ENCODE data around the gene DDX5. TPM values are rescaled to one million over a fixed set of nuclear protein-coding genes. Genes with fewer than 3 reads are reported as not detected.
A peak's percentile ranks its signal among the peaks of the same experiment; 100 is the strongest.

DDX5 gene
- total and polyA plus RNA-seq, 2 of the 13 experiments (the other 11 are each of a cell fraction or from before 2014, with no cell fraction given), result 503 to 684 TPM

DNA sequence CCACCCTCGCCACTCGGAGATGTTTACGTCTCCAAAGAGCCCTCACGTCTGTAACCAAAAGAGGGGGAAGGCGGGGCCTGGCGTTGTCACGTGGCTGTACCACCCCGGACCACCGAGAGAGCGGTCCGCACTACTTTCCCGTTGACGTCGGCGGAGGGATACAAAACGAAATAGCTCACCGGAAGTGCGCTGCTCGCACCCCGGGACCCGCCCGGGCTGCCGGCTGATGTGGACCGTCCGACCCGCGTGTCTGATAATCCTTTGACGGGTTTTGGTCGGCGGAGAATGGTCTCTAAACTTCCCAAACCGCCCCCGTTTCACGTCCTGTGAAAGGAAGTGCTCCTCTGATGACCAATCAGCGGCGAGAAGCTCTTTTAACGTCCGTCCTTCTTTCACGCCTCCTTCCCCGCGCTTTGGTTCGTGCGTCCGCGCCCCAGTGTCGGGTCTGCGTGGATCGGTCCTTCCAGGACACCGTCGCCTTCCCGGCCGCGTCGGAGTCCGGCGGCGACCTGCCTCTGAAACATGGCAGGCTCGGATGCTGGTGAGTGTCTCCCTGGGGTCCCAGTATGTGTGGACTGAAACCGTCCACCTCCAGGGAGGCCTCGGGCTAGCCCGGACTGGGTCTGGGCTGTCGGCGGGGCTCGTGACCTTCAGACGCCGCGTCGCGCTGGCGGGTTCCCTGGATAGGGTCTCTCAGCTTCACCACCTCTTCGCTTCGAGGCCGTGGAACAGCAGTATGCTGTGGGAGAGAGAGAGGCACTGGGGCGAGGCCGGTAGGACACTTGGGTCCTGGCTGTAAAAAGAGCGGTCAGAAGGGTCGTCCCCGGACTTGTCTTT is 705 bp upstream of the DDX5 start, which contains the start of gene CEP95 (continued):
- TF ChIP-seq, protein P1, sequence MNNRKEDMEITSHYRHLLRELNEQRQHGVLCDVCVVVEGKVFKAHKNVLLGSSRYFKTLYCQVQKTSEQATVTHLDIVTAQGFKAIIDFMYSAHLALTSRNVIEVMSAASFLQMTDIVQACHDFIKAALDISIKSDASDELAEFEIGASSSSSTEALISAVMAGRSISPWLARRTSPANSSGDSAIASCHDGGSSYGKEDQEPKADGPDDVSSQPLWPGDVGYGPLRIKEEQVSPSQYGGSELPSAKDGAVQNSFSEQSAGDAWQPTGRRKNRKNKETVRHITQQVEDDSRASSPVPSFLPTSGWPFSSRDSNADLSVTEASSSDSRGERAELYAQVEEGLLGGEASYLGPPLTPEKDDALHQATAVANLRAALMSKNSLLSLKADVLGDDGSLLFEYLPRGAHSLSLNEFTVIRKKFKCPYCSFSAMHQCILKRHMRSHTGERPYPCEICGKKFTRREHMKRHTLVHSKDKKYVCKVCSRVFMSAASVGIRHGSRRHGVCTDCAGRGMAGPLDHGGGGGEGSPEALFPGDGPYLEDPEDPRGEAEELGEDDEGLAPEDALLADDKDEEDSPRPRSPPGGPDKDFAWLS (CRISPR knock-in tag; IDR thresholded peaks at IDR 0.05; ENCODE audit: borderline replicate concordance), result no peak; the same call in 1 of the 2 replicates
- no peak for TF ChIP-seq ZNF550 (CRISPR knock-in tag; IDR thresholded peaks at IDR 0.05; ENCODE audit: borderline replicate concordance)
- peak; percentile 94; the same call in 1 of the 2 replicates for TF ChIP-seq MTF2 (CRISPR knock-in tag; IDR thresholded peaks at IDR 0.05; ENCODE audit: borderline replicate concordance)
- peak; percentile 78; the same call in 1 of the 2 replicates for TF ChIP-seq ISX (CRISPR knock-in tag; conservative IDR thresholded peaks at IDR 0.05)
- TF ChIP-seq NR2F2 (IDR thresholded peaks at IDR 0.05; ENCODE audit: borderline replicate concordance, low read depth), result peak; percentile 63; the same call in 1 of the 2 replicates
- TF ChIP-seq SYNCRIP (IDR thresholded peaks at IDR 0.05; ENCODE audit: insufficient read depth, low read depth, low read length), result no peak
- peak; percentile 52 for TF ChIP-seq EEA1 (CRISPR knock-in tag; IDR thresholded peaks at IDR 0.05; ENCODE audit: borderline replicate concordance)
- TF ChIP-seq IKZF4 (CRISPR knock-in tag; IDR thresholded peaks at IDR 0.05; ENCODE audit: borderline replicate concordance, low read depth, not compliant biosample characterization), result peak; percentile 79
- no peak for TF ChIP-seq JARID2 (CRISPR knock-in tag; IDR thresholded peaks at IDR 0.05; ENCODE audit: insufficient replicate concordance)
- TF ChIP-seq LRRFIP1 (CRISPR knock-in tag; conservative IDR thresholded peaks at IDR 0.05), result no peak
- TF ChIP-seq, protein P2, sequence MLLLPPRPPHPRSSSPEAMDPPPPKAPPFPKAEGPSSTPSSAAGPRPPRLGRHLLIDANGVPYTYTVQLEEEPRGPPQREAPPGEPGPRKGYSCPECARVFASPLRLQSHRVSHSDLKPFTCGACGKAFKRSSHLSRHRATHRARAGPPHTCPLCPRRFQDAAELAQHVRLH (CRISPR knock-in tag; IDR thresholded peaks at IDR 0.05; ENCODE audit: borderline replicate concordance, low read depth), result peak; percentile 96
- TF ChIP-seq RORA (CRISPR knock-in tag; IDR thresholded peaks at IDR 0.05), result no peak
- no peak for TF ChIP-seq DPF2 (CRISPR knock-in tag; IDR thresholded peaks at IDR 0.05; ENCODE audit: borderline replicate concordance, low read depth)
- 0 out of 2 replicates have a peak, but pooled peaks have one; percentile 30 for TF ChIP-seq ZNF101 (CRISPR knock-in tag; IDR thresholded peaks at IDR 0.05; ENCODE audit: borderline replicate concordance, low read depth)
- TF ChIP-seq, protein P3, sequence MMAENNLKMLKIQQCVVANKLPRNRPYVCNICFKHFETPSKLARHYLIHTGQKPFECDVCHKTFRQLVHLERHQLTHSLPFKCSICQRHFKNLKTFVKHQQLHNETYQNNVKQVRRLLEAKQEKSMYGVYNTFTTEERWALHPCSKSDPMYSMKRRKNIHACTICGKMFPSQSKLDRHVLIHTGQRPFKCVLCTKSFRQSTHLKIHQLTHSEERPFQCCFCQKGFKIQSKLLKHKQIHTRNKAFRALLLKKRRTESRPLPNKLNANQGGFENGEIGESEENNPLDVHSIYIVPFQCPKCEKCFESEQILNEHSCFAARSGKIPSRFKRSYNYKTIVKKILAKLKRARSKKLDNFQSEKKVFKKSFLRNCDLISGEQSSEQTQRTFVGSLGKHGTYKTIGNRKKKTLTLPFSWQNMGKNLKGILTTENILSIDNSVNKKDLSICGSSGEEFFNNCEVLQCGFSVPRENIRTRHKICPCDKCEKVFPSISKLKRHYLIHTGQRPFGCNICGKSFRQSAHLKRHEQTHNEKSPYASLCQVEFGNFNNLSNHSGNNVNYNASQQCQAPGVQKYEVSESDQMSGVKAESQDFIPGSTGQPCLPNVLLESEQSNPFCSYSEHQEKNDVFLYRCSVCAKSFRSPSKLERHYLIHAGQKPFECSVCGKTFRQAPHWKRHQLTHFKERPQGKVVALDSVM (CRISPR knock-in tag; IDR thresholded peaks at IDR 0.05), result peak; percentile 37; the same call in 1 of the 2 replicates
- TF ChIP-seq, protein P4, sequence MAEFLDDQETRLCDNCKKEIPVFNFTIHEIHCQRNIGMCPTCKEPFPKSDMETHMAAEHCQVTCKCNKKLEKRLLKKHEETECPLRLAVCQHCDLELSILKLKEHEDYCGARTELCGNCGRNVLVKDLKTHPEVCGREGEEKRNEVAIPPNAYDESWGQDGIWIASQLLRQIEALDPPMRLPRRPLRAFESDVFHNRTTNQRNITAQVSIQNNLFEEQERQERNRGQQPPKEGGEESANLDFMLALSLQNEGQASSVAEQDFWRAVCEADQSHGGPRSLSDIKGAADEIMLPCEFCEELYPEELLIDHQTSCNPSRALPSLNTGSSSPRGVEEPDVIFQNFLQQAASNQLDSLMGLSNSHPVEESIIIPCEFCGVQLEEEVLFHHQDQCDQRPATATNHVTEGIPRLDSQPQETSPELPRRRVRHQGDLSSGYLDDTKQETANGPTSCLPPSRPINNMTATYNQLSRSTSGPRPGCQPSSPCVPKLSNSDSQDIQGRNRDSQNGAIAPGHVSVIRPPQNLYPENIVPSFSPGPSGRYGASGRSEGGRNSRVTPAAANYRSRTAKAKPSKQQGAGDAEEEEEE (CRISPR knock-in tag; IDR thresholded peaks at IDR 0.05; ENCODE audit: borderline replicate concordance), result peak; percentile 93; the same call in 1 of the 2 replicates

Data from HepG2 (cell line).